GM21447 (cell line): ENCODE measurements around the gene C12orf76.

Experiments used
- ATAC-seq: cut with Tn5 transposase; IDR thresholded peaks from one replicate; pipeline ENCODE4 v1.9.1; 2021; ENCODE audit not compliant: unreplicated experiment

Gene C12orf76

GRCh38 chr12:109997393-109997792, 50.9 kb downstream of the C12orf76 start:
- no peak for ATAC-seq

DNA sequence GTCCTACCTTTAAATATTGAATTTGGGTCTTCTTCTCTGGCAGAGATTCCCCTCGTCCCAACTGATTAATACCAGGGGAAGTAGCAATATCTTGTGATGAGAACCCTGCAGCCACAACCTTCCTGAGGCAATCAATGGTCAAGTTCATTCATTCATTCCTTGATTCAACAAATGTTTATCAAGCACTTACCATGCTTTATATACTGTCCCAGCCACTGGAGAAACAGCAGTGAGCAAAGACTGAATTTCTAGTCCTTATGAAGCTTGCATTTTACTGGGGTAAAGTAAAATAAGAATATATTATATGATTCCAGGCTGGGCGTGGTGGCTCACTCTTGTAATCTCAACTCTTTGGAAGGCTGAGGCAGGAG, 51.9 kb downstream of the C12orf76 start:
- ATAC-seq, result no peak

- peak; percentile 50 for ATAC-seq
These were observed 52.4 kb downstream of the C12orf76 start, which contains the start of gene GIT2 for GRCh38 chr12:109995686-109996482. TSS of gene GIT2 (minus strand) at chr12:109996368. CDS start at chr12:109996224, 144 bp downstream.

GRCh38 chr12:109995361-109995685, 53.0 kb downstream of the C12orf76 start:
- ATAC-seq, result no peak

- no peak for ATAC-seq
These were observed 53.7 kb downstream of the C12orf76 start for GRCh38 chr12:109994401-109995175.

DNA sequence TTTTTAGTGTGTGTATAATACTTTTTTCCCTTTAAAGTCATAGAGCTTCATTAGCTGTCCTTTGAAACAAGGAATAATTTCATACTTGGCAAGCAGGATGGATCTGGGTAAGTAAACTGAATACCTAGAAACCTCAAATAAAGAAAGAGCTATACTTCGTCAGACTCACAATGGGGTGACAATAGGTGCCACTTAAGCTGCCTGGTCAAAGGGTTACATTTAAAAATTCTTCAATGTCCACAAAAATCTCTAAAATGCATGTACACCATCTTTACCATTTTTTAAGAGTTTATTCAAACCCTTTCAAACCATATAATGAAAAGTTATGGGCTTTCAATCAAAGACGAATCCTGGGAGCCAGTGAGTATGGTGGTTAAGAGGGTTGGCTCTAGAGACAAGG, 55.2 kb downstream of the C12orf76 start:
- ATAC-seq, result no peak

DNA sequence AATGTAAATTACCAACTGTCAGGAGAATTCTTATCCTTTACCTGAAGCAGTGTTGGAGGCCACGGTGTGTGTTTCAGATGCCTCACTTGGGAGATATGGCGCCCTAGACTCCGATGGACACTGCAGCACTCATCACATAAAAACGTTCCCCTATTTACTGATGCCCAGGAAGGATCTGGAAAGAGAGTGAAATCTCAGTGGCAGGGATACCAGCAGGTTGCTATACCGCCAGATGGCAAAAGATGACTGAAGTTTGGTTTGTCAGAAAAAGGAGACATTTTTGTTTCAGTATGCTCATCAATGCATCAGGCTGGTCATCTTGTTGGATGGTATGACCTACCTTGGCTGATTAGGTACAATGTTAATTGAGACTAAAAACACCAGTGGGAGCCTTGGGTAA, 56.7 kb downstream of the C12orf76 start:
- no peak for ATAC-seq
